ENCODE results near the gene ATG9A.

DNA sequence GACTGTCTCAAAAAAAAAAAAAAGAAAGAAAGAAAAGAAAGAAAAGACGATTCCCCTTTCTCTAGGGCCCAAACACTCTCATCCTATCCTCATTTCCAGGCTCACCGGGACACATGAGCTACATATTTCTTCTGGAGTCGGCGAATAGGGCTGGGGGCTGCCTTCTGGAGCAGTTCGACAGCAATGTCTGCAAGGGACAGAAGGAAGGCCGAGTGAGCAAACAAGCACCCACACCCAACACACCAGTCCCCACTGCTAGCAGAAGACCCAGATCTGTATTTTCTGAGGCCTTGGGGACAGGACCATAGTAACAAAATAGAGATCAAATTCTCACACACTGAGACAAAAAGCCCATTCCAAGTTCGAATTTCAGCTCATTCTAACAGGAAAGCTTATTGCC is 54.0 kb downstream of the ATG9A start:
- TF ChIP-seq, protein P1, sequence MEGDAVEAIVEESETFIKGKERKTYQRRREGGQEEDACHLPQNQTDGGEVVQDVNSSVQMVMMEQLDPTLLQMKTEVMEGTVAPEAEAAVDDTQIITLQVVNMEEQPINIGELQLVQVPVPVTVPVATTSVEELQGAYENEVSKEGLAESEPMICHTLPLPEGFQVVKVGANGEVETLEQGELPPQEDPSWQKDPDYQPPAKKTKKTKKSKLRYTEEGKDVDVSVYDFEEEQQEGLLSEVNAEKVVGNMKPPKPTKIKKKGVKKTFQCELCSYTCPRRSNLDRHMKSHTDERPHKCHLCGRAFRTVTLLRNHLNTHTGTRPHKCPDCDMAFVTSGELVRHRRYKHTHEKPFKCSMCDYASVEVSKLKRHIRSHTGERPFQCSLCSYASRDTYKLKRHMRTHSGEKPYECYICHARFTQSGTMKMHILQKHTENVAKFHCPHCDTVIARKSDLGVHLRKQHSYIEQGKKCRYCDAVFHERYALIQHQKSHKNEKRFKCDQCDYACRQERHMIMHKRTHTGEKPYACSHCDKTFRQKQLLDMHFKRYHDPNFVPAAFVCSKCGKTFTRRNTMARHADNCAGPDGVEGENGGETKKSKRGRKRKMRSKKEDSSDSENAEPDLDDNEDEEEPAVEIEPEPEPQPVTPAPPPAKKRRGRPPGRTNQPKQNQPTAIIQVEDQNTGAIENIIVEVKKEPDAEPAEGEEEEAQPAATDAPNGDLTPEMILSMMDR (IDR thresholded peaks at IDR 0.05): no peak
- TF ChIP-seq, protein P2, sequence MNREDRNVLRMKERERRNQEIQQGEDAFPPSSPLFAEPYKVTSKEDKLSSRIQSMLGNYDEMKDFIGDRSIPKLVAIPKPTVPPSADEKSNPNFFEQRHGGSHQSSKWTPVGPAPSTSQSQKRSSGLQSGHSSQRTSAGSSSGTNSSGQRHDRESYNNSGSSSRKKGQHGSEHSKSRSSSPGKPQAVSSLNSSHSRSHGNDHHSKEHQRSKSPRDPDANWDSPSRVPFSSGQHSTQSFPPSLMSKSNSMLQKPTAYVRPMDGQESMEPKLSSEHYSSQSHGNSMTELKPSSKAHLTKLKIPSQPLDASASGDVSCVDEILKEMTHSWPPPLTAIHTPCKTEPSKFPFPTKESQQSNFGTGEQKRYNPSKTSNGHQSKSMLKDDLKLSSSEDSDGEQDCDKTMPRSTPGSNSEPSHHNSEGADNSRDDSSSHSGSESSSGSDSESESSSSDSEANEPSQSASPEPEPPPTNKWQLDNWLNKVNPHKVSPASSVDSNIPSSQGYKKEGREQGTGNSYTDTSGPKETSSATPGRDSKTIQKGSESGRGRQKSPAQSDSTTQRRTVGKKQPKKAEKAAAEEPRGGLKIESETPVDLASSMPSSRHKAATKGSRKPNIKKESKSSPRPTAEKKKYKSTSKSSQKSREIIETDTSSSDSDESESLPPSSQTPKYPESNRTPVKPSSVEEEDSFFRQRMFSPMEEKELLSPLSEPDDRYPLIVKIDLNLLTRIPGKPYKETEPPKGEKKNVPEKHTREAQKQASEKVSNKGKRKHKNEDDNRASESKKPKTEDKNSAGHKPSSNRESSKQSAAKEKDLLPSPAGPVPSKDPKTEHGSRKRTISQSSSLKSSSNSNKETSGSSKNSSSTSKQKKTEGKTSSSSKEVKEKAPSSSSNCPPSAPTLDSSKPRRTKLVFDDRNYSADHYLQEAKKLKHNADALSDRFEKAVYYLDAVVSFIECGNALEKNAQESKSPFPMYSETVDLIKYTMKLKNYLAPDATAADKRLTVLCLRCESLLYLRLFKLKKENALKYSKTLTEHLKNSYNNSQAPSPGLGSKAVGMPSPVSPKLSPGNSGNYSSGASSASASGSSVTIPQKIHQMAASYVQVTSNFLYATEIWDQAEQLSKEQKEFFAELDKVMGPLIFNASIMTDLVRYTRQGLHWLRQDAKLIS (CRISPR knock-in tag; IDR thresholded peaks at IDR 0.05; ENCODE audit: borderline replicate concordance): no peak
- TF ChIP-seq NFYB (CRISPR knock-in tag; conservative IDR thresholded peaks at IDR 0.05; ENCODE audit: low read depth): no peak
- TF ChIP-seq ETV6 (CRISPR knock-in tag; IDR thresholded peaks at IDR 0.05): no peak
- no peak for TF ChIP-seq JUN (CRISPR knock-in tag; IDR thresholded peaks at IDR 0.05)
